ENCODE results near the gene GTF3A.

- TF ChIP-seq CTCF (IDR thresholded peaks at IDR 0.05) (no peak), POLR2A (IDR thresholded peaks at IDR 0.05) (no peak)
Measured at GRCh38 chr13:27393101-27393500, 31.3 kb upstream of the GTF3A start.

Data from right lobe of liver (tissue), 4 donors.